Epithelial cell of proximal tubule (primary cell): ENCODE results near the gene JMJD1C. TPM values are rescaled to one million over a fixed set of nuclear protein-coding genes. Genes with fewer than 3 reads are reported as not detected.
"Not testable (repeated sequence)": the region's sequence is repeated elsewhere in the genome, so short reads cannot be mapped to it uniquely, and the experiment has no call there.

Source experiments
- DNase-seq: peaks from one replicate; pipeline ENCODE4 v3.0.0-alpha.2; 2011; ENCODE audit warnings: low read depth
- H3K4me3 ChIP-seq: 2 replicates; pipeline ENCODE4 v1.5.1; 2011; ENCODE audit warnings: low read depth, mild to moderate bottlenecking, low read length
- total RNA-seq: library from RNA; depleted of rRNA; stranded (reverse); fragments of >200 nt; gene quantifications from 2 replicates; pipeline ENCODE4 v1.2.3, GENCODE V29; 2015
- TF ChIP-seq, protein P1 (sequence below): conservative IDR thresholded peaks from 2 replicates; pipeline ENCODE4 v1.5.1; 2012; ENCODE audit warnings: low read depth, mild to moderate bottlenecking, low read length

JMJD1C gene
- total RNA-seq, 1 donor from 2014 or later = 56.6 TPM

- TF ChIP-seq, protein P1, sequence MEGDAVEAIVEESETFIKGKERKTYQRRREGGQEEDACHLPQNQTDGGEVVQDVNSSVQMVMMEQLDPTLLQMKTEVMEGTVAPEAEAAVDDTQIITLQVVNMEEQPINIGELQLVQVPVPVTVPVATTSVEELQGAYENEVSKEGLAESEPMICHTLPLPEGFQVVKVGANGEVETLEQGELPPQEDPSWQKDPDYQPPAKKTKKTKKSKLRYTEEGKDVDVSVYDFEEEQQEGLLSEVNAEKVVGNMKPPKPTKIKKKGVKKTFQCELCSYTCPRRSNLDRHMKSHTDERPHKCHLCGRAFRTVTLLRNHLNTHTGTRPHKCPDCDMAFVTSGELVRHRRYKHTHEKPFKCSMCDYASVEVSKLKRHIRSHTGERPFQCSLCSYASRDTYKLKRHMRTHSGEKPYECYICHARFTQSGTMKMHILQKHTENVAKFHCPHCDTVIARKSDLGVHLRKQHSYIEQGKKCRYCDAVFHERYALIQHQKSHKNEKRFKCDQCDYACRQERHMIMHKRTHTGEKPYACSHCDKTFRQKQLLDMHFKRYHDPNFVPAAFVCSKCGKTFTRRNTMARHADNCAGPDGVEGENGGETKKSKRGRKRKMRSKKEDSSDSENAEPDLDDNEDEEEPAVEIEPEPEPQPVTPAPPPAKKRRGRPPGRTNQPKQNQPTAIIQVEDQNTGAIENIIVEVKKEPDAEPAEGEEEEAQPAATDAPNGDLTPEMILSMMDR = no peak
- DNase-seq = no peak
- no peak overlapping the region for H3K4me3 ChIP-seq
Observed at GRCh38 chr10:63493004-63493403, 27.2 kb upstream of the JMJD1C start.

GRCh38 chr10:63492317-63492690 lies 26.5 kb upstream of the JMJD1C start:
- H3K4me3 ChIP-seq, DNase-seq: not testable (repeated sequence)

GRCh38 chr10:63491588-63492316 lies 26.0 kb upstream of the JMJD1C start:
- no peak for DNase-seq
- no peak overlapping the region for H3K4me3 ChIP-seq
- TF ChIP-seq, protein P1 = no peak

DNA sequence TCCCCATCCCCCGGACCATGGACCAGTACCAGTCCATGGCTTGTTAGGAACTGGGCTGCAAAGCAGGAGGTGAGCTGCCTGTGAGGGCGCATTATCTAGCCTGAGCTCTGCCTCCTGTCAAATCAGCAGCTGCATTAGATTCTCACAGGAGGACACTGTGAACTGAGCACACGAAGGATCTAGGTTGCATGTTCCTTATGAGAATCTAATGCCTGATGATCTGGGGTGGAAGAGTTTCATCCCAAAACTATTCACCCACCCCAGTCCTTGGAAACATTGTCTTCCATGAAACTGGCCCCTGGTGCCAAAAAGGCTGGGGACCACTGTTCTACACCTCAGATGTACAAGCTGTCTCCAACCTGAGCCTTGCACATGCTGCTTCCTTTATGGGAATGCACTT lies 24.1 kb upstream of the JMJD1C start:
- TF ChIP-seq, protein P1 = no peak
- H3K4me3 ChIP-seq = no peak overlapping the region
- DNase-seq = no peak

DNA sequence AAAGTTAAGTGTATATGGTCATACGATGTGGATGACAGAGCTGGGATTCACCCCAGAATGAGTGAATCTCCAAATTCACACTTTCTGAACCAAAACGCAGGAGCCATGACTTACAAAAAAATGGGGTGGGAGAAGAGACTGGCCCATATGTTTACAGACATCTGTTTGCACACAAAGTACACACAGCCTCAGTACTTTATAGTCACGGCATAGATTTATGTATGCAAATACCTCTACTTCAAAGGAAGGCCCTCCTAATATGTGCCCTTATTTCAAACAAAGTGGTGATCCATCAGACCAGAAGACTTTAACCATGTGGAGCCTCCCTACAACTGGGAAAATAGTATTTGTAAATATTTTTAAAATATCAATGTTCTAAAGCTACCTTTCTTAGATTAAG lies 22.2 kb upstream of the JMJD1C start:
- TF ChIP-seq, protein P1 = no peak
- DNase-seq = no peak
- no peak overlapping the region for H3K4me3 ChIP-seq

DNA sequence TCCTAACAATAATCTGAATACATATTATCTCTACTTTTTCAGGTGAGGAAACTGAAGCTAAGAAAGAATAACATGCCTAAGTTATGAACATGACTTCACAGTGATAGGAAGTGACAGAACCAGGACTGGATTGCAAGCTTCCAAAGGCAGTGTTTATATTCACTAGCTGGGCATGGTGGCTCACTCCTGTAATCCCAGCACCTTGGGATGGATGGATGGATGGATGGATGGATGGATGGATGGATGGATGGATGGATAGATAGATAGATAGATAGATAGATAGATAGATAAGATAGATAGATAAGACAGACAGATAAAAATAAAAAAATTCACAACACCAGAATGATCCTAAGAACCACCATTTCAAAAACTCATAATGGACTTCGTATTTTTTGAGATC lies 18.2 kb upstream of the JMJD1C start:
- TF ChIP-seq, protein P1 = no peak
- no peak overlapping the region for H3K4me3 ChIP-seq
- DNase-seq = no peak

DNA sequence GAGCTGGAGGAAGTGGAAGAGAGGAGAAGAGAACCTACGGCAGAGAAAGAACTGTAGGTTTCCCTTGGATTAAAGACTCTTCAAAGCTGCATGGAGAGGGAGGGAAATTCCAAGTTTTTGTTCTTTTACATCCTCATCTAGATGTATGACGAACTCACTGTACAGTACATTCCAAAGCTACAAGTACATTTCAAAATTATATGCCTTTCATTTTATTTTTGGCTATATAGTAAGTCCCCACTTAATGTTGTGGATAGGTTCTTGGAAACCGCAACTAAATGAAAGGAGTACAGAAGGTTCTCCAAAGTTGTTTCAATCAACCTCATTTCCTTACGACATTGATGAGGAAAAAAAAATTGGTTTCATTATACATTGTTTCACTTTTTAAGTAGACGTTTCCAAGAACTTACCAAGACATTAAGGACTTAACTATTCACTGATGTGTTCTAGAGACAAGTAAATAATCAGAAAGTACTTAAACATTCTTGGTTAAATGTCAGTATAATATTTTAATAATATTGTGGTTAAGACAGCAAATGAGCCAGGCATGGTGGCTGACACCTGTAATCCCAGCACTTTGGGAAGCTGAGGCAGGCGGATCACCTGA lies 16.1 kb upstream of the JMJD1C start:
- DNase-seq = no peak

More for the DNA sequence above, 16.1 kb upstream of the JMJD1C start:
- H3K4me3 ChIP-seq = no peak overlapping the region
- TF ChIP-seq, protein P1 = no peak
